H9 (cell line): ENCODE data around the gene PRDM11. TPM values are rescaled to one million over a fixed set of nuclear protein-coding genes. Genes with fewer than 3 reads are reported as not detected.

Experiments used
- DNase-seq: peaks from one replicate; pipeline ENCODE4 v3.0.0-alpha.2; 2017
- H2AFZ ChIP-seq: one replicate; pipeline ENCODE4 v1.6.1; 2013; ENCODE audit warnings: mild to moderate bottlenecking, low read length, control low read depth, moderate library complexity
- H2AK5ac ChIP-seq: 2 replicates; pipeline ENCODE4 v1.6.1; 2013; ENCODE audit warnings: low read length, control low read depth, mixed read lengths; ENCODE audit not compliant: insufficient read length
- H2BK120ac ChIP-seq: one replicate; pipeline ENCODE4 v1.6.1; 2013; ENCODE audit warnings: low read depth, mild to moderate bottlenecking, low read length, control low read depth, inconsistent platforms; ENCODE audit not compliant: poor library complexity, severe bottlenecking
- H2BK12ac ChIP-seq: 2 replicates; pipeline ENCODE4 v1.6.1; 2013; ENCODE audit warnings: low read length, control low read depth, mixed read lengths, low read depth; ENCODE audit not compliant: insufficient read length
- H2BK15ac ChIP-seq: 2 replicates; pipeline ENCODE4 v1.6.1; 2013; ENCODE audit warnings: low read depth, low read length, control low read depth
- H2BK20ac ChIP-seq: one replicate; pipeline ENCODE4 v1.6.1; 2013; ENCODE audit warnings: low read depth, mild to moderate bottlenecking, low read length, control low read depth, inconsistent platforms; ENCODE audit not compliant: poor library complexity, severe bottlenecking
- H2BK5ac ChIP-seq: 2 replicates; pipeline ENCODE4 v1.6.1; 2013; ENCODE audit warnings: low read length, control low read depth, mixed read lengths; ENCODE audit not compliant: insufficient read length
- H3K14ac ChIP-seq: 2 replicates; pipeline ENCODE4 v1.6.1; 2013; ENCODE audit warnings: low read length, control low read depth; ENCODE audit not compliant: insufficient read depth
- H3K18ac ChIP-seq: 2 replicates; pipeline ENCODE4 v1.6.1; 2013; ENCODE audit warnings: low read depth, mild to moderate bottlenecking, mixed read lengths, low read length, control low read depth; ENCODE audit not compliant: insufficient read length
- H3K23ac ChIP-seq: 2 replicates; pipeline ENCODE4 v1.6.1; 2013; ENCODE audit warnings: low read length, control low read depth, mixed read lengths, low read depth; ENCODE audit not compliant: insufficient read length
- H3K23me2 ChIP-seq: 2 replicates; pipeline ENCODE4 v1.6.1; 2013; ENCODE audit warnings: low read depth, mild to moderate bottlenecking, mixed read lengths, low read length, control low read depth; ENCODE audit not compliant: insufficient read length, poor library complexity, severe bottlenecking
- H3K27ac ChIP-seq: 2 replicates; pipeline ENCODE4 v1.5.1; 2013; ENCODE audit warnings: low read length, control low read depth, mixed read lengths, low read depth; ENCODE audit not compliant: insufficient read length
- H3K27me3 ChIP-seq: 2 replicates; pipeline ENCODE4 v1.6.1; 2013; ENCODE audit warnings: low read length, control low read depth, inconsistent platforms; ENCODE audit not compliant: insufficient read depth
- H3K4ac ChIP-seq: 2 replicates; pipeline ENCODE4 v1.6.1; 2013; ENCODE audit warnings: low read depth, mild to moderate bottlenecking, control low read depth, inconsistent platforms, low read length, moderate library complexity
- H3K4me1 ChIP-seq: 2 replicates; pipeline ENCODE4 v1.6.1; 2013; ENCODE audit warnings: low read length, control low read depth, inconsistent platforms; ENCODE audit not compliant: insufficient read depth
- H3K4me2 ChIP-seq: 2 replicates; pipeline ENCODE4 v1.6.1; 2013; ENCODE audit warnings: low read length, control low read depth, mixed read lengths; ENCODE audit not compliant: insufficient read length, insufficient read depth
- H3K56ac ChIP-seq: 2 replicates; pipeline ENCODE4 v1.6.1; 2013; ENCODE audit warnings: low read depth, mild to moderate bottlenecking, mixed read lengths, low read length, control low read depth; ENCODE audit not compliant: insufficient read length
- H3K79me1 ChIP-seq: 2 replicates; pipeline ENCODE4 v1.6.1; 2013; ENCODE audit warnings: low read depth, mild to moderate bottlenecking, moderate library complexity, low read length, control low read depth, inconsistent platforms; ENCODE audit not compliant: insufficient read depth, poor library complexity, severe bottlenecking
- H3K79me2 ChIP-seq: 2 replicates; pipeline ENCODE4 v1.6.1; 2013; ENCODE audit warnings: low read length, control low read depth, inconsistent platforms; ENCODE audit not compliant: insufficient read depth
- H3K9ac ChIP-seq: 2 replicates; pipeline ENCODE4 v1.6.1; 2013; ENCODE audit warnings: low read length, control low read depth, mixed read lengths; ENCODE audit not compliant: insufficient read length; ENCODE audit errors: extremely low read depth
- H3K9me3 ChIP-seq: one replicate; pipeline ENCODE4 v1.6.1; 2013; ENCODE audit warnings: low read depth, low read length, inconsistent platforms; ENCODE audit not compliant: control insufficient read depth
- H3T11ph ChIP-seq: one replicate; pipeline ENCODE4 v1.6.1; 2013; ENCODE audit warnings: mild to moderate bottlenecking, low read length, control low read depth, inconsistent platforms
- H4K20me1 ChIP-seq: one replicate; pipeline ENCODE4 v1.6.1; 2013; ENCODE audit not compliant: control insufficient read depth, insufficient read length, insufficient read depth
- H4K5ac ChIP-seq: 2 replicates; pipeline ENCODE4 v1.6.1; 2013; ENCODE audit warnings: low read depth, mild to moderate bottlenecking, mixed read lengths, low read length, control low read depth; ENCODE audit not compliant: insufficient read length
- H4K8ac ChIP-seq: replicated peaks from 2 replicates; pipeline ENCODE4 v1.6.1; 2013; ENCODE audit warnings: low read length, control low read depth, mixed read lengths, low read depth; ENCODE audit not compliant: insufficient read length
- H4K91ac ChIP-seq: 2 replicates; pipeline ENCODE4 v1.6.1; 2013; ENCODE audit warnings: low read depth, mild to moderate bottlenecking, moderate library complexity, mixed read lengths, low read length, control low read depth; ENCODE audit not compliant: insufficient read length
- H3K27ac Mint-ChIP-seq, 3 experiments: 2 replicates in 2 of 3; 3 replicates in 1 of 3; pipeline ENCODE4 v1.8.0; 2020 to 2021; ENCODE audit warnings: mixed read lengths in 3 of 3, mild to moderate bottlenecking in 1 of 3, moderate library complexity in 1 of 3
- H3K27me3 Mint-ChIP-seq: 2 replicates; pipeline ENCODE4 v1.8.0; 2021; ENCODE audit warnings: low read depth, mild to moderate bottlenecking, moderate library complexity, mixed read lengths
- H3K36me3 Mint-ChIP-seq, 3 experiments: 2 replicates in 2 of 3; 3 replicates in 1 of 3; pipeline ENCODE4 v1.8.0; 2020 to 2021; ENCODE audit warnings: low read depth in 3 of 3, mixed read lengths in 3 of 3; ENCODE audit not compliant: insufficient read depth in 1 of 3
- H3K4me1 Mint-ChIP-seq, 2 experiments: 2 replicates each; pipeline ENCODE4 v1.8.0; 2020; ENCODE audit warnings: mixed read lengths in 2 of 2
- H3K4me3 Mint-ChIP-seq, 2 experiments: 2 replicates in 1 of 2; 3 replicates in 1 of 2; pipeline ENCODE4 v1.8.0; 2020 to 2021; ENCODE audit warnings: mild to moderate bottlenecking in 2 of 2, mixed read lengths in 2 of 2, moderate library complexity in 1 of 2
- H3K9me3 Mint-ChIP-seq, 2 experiments: 2 replicates in 1 of 2; 3 replicates in 1 of 2; pipeline ENCODE4 v1.8.0; 2020; ENCODE audit warnings: mild to moderate bottlenecking in 2 of 2, mixed read lengths in 2 of 2, moderate library complexity in 1 of 2
- CTCF ChIP-seq: fragments of 200-600 bp; sonication (generic); conservative IDR thresholded peaks from 3 replicates; pipeline ENCODE4 v1.8.0; 2021; ENCODE audit warnings: antibody characterized with exemption, mild to moderate bottlenecking
- WGBS: extraction: QIAGEN DNeasy Blood & Tissue Kit; methylation state at CpG from one replicate; pipeline ENCODE4 v1.1.7; 2013; ENCODE audit warnings: missing lambda C conversion rate, low lambda C conversion rate, mixed read lengths; ENCODE audit not compliant: insufficient read length; ENCODE audit errors: extremely low coverage; 5-methylcytosine and 5-hydroxymethylcytosine counted together
- total RNA-seq: library from RNA; stranded (reverse); gene quantifications from 2 replicates; pipeline ENCODE4 v1.2.1, GENCODE V29; 2021

The PRDM11 gene
- total RNA-seq, 1 experiment from 2014 or later, result 11.5 TPM

DNA sequence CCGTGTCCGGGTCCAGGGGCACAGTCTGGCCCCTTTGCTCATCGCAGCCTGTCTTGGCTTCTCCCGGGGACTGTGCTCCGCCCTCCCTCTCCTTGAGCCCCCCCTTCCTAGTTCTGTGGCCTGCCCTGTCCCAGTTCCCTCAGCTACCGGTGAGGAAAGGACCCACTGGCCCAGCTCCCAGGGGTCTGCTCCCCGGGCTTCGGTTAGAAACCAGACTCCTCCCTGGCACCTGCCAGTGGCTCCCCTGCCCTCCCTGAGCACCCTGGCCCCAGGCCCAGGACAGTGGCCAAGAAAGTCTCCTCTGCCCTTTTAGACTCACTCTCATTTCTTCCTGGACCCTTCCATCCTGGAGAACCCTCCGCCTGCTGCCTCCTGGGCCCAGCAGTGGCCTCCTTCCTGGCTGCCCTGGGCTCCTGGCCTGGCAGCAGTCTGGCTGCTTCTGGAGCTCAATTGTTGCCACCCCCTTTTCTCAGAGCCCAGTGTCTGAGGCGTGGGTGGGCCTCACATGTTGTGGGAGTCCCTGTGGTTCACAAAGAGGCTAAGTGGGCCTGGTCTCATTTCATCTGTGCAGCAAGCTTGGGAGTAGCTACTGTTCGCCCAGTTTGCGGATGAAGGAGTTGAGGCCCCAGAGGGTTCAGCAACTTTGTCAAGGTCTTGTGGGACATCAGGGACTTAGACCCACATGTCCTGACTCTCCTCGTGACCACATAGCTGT lies 12.6 kb downstream of the PRDM11 start:
- no peak overlapping the region for H3K56ac ChIP-seq
- H3K36me3 Mint-ChIP-seq, result peaks cover 0 to 2% (median 0%) of the 10 kb centered on the region in 3 experiments; a peak in 2 of 7 replicates
- no peak overlapping the region for H2BK5ac ChIP-seq
- no peaks in the 10 kb centered on the region for H3K9me3 Mint-ChIP-seq
- peaks cover 6 to 10% of the 10 kb centered on the region in 2 experiments for H3K4me1 Mint-ChIP-seq
- no peaks in the 10 kb centered on the region for H3K4me1 ChIP-seq
- H3K23me2 ChIP-seq, result no peaks in the 10 kb centered on the region
- no peak for DNase-seq
- no peak overlapping the region for H2BK120ac ChIP-seq
- H3K79me1 ChIP-seq, result no peaks in the 10 kb centered on the region
- H3K27ac Mint-ChIP-seq, result no peak overlapping the region
- H4K5ac ChIP-seq, result no peak overlapping the region
- H3K27me3 Mint-ChIP-seq, result no peaks in the 10 kb centered on the region
- no peak overlapping the region for H2AFZ ChIP-seq
- H3K9ac ChIP-seq, result no peak overlapping the region
- H4K8ac ChIP-seq, result no peak overlapping the region
- H2AK5ac ChIP-seq, result no peak overlapping the region
- no CpG with 5 or more reads among the region's 13 CpGs for WGBS
- H3K18ac ChIP-seq, result no peak overlapping the region
- no peak overlapping the region for H3K27ac ChIP-seq
- H4K91ac ChIP-seq, result no peak overlapping the region
- no peaks in the 10 kb centered on the region for H3K9me3 ChIP-seq
- no peak overlapping the region for H3K4me2 ChIP-seq
- H3K4me3 Mint-ChIP-seq, result no peak overlapping the region
- no peak overlapping the region for H3K23ac ChIP-seq
- no peak overlapping the region for H2BK12ac ChIP-seq
- TF ChIP-seq CTCF, result no peak
- H3T11ph ChIP-seq, result no peak overlapping the region
- no peaks in the 10 kb centered on the region for H3K27me3 ChIP-seq
- H2BK20ac ChIP-seq, result no peak overlapping the region
- no peaks in the 10 kb centered on the region for H4K20me1 ChIP-seq
- no peak overlapping the region; the same call in 1 of the 2 replicates for H3K14ac ChIP-seq
- H3K79me2 ChIP-seq, result peaks cover 2% of the 10 kb centered on the region; the same call in 1 of the 2 replicates
- no peak overlapping the region for H3K4ac ChIP-seq
- no peak overlapping the region for H2BK15ac ChIP-seq
